Stimulated activated CD4-positive, alpha-beta T cell treated with anti-CD3 and anti-CD28 coated beads, Interleukin-4, amount 100 ng/mL, for 4 hours (primary cell): ENCODE results near the gene PSIP1.
A peak's percentile ranks its signal among the peaks of the same experiment; 100 is the strongest.
"Not testable (repeated sequence)": the region's sequence is repeated elsewhere in the genome, so short reads cannot be mapped to it uniquely, and the experiment has no call there.

ENCODE experiments used
- DNase-seq, 2 experiments: peaks; one replicate each; pipeline ENCODE4 v3.0.0-alpha.2; 2020

PSIP1 gene

DNA sequence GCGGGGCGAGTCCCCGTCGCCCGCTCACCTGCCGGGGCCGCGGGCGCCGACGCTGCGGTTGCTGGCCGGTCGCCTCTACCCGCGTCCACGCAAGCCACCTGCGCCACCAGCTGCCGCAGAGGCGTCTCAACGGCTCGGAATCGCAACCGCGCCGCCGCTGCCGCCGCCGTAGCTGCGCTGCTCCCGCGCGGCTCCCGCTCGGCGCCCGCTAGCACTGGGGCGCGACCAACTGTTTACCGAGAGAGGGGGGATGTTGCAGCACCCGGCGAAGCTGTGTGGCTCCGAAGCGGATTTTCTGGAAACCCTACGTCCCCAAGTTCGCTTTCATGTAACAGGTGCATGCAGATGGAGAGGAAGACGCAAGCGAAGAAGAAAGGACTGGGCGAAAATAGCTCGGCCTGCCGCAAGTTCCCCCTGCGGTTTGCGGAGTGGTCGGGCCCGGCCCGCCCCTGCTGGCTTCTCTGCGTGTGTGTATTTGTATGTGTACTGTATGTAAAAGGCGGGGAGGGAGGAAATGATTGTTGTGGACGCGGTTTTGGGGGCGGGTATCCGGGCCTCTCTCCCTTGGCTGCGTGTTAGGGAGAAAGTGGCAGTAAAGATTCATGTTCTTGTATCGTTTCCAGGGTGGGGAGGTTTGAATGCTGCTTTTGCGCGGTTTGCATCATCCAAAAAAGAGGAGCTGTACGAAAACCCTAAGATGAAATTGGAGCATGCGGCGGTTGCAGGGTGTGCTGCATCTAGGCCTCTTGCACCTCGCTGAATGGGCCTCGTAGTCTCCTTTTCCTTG is at the start of gene PSIP1:
TSS of gene PSIP1 (minus strand) at position 182 of the 787 bp plus-strand sequence. CDS start 782 bp downstream, outside the sequence.
- DNase-seq: peak; percentile 76

DNA sequence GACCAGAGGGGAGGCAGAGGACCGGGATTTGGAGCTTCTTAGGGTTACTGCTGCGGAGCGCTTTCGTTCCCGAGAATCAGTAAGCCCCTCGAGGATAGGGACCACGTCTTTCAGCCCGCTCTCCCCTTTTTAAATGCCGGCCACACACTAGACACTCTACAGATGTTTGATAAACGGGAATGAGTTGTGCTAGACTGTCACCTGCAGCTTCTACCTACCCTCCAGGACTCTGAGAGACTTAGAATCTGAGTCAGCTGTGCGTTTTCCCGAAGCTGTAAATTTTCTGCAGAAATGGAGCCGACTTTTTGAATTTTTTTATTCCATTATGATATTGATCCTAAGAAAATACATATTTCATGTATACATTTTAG is 42.7 kb upstream of the PSIP1 start:
- no peak for DNase-seq

DNA sequence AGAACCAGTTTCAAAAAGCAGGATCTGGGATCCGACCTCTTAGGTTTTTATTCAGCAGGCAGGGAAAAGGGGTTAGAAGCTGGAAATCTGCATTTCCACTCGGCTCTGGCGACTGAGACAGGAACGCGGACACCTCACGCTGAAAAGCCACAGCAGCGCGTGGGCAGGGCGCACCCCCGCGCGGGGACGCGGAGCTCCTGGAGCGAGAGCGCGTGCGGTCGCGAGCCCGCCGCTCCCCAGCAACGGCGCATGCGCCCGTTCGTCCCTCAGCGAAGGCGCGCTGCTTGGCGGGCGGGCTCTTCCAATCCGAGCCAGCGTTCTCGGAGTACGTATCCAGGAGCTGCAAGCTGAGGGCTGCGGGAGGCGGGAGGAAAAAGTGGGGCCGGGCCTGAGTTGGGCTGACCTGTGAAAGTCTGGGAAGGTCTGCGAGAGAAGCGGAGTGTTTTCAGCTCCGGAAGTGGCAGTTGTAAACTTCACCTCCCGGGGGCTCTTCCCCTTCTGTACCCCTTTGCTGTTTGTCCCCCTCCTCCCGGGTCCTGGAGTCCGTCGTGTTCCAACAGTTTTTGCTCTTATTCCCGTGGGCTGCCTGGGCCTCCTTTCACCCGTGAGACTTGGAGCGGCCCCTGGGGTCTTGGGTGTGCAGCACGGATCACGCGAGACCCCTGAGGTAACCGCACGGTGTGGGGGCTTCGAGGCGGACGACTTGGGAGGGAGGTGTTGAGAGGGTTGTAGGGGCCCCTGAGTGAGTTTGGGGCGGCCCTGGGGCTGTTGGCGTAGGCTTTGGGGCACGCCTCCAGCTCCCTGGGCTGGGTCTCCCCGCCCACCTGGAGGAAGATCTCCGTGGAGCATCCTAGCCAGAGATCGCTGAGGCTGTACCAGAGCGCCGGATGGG is 42.1 kb upstream of the PSIP1 start, which contains the start of gene CCDC171:
TSS of gene CCDC171 (plus strand) at position 408 of the 892 bp plus-strand sequence. CDS start 11,046 bp downstream, outside the sequence.
- peak; percentile 82 to 85 for DNase-seq

DNA sequence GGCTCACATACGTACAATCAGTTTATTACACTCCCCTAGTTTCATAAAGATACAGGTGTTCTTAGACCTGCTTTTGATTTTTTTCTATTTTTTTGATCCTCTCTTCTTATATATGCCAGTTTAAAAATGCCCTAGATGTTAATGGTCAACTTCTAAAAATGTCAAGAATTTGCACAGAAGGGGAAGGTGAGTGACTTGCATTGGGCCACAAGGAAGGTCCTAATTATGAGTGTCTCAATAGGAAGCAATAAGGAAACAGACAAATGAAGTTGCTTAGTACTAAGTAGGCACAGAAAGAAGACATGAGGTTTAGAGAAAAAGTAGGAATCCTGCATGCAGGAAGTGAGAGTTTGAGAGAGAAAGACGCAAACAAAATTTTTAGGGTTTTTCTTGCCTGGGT is 38.8 kb upstream of the PSIP1 start:
- DNase-seq: no peak

DNA sequence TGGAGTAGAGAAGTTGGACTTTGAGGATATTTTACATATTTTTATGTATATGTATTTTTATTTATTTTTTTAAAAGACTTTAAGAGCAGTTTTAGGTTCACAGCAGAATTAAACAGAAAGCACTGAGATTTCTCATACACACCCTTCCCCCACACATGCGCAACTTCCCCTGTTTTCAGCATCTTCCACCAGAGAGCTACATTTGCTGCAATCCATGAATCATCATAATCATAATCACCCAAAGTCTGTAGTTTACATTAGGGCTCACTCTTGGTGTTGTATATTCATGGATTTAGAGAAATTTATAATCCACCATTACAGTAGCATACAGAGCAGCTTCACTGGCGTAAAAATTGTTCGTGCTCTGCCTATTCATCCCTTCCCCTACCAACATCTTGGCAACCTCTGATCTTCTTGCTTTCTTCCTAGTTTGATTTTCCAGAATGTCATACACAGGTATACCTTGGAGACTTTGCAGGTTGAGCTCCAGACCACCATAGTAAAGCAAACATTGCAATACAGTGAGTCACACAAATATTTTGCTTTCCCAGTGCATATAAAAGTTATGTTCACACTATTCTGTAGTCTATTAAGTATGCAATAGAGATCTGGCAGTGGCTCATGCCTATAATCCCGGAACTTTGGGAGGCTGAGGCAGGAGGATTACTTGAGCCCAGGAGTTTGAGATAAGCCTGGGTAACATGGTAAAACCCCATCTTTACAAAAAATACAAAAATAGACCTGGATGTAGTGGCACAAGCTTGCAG is 32.5 kb upstream of the PSIP1 start:
- no peak for DNase-seq

DNA sequence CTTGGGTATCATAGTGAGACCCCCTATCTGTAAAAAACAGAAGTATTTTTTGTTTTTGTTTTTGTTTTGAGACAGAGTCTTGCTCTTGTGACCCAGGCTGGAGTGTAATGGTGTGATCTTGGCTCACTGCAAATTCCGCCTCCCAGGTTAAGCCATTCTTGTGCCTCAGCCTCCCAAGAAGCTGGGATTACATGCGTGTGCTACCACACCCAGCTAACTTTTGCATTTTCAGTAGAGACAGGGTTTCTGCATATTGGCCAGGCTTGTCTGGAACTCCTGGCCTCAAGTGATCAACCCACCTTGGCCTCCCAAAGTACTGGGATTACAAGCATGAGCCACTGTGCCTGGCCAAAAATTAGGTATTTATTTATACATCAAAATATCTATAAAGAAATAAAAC is 31.9 kb upstream of the PSIP1 start:
- no peak for DNase-seq

DNA sequence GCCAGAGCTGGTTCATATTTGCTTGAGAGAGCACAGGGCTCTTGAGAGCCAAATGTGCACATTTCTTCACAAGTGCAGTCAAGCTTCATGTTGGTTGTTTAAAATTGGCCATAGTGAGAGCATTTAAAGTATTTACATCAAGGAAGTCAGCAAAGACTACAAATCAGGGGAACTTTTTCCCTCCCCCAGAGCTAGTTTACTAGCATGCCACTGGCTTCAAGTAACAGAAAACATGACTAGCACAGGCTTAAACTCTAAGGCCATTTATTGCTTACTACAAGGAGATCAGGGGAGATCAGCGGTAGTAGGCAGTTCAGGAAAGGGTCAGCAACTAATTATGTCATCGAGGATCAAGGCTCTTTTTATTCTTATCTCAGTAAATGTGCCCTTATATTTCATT is 31.1 kb upstream of the PSIP1 start:
- DNase-seq: no peak

DNA sequence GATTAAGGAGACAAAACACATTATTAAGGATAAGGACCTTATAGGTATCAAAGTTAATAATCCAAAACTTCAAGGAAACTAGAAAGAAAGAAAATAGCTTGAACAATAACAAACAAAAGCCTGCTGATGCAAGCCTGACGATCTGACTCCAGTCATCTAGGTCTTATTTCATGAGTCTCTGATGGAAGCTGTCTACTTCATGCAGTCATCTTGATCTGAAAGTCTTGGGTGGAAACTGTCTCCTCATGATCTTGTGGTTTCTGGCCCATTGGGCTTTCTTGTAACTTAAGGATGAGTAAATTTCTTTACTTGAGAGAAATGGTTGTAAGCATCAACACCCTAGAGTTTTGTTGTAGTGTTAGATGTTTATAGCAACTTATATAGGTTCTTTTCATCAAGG is 20.6 kb upstream of the PSIP1 start:
- no peak for DNase-seq

DNA sequence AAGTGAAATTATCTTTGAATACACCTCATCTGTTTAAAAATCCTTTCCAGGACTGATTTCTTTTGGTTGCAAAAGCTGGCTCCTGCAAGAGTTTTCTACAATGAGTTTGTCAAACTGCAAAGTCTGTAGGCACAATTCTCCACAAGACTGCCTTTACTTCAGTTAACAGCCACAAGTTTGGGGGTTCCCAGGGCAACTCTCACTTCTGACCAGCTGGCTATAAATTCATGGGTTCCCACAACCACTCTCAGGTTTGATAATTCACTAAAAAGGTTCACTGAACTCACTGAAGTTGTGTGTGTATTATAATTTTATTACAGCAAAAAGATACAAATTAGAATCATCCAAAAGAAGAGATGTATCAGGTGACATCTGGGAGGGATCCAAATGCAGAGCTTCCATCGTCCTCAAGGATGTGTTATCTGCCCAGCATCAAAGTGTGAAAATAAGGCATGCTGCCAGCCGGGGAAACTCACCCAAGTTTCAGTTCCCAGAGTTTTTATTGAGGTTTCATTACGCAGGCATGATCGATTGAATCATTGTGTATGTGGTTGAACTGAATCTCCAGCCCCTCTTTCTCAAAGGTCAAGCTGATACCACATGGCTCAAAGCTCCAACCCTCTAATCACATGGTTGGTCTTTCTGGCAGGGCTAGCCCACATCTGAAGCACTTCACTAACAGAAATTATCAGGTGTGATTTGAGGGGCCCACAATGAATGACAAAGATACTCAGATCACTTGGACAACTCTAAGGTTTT is 19.0 kb upstream of the PSIP1 start:
- no peak for DNase-seq

DNA sequence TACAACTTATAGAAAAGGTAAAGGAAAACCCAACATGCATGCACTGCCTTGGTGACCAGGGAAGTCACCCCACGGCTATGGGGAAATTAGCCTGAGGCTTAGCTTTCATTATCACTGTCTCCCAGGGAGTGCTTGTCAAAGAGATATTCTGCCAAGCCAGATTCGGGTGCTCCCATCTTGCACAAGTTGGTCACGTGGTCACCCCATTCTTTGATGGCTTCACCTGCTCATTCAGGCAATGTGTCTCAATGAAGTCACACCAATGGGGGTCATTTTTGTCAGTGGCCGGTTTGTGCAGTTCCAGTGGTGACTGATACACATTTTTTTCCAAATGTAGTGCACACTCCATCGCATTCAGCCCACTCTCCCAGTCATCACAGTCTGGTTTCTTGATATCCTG is 16.3 kb upstream of the PSIP1 start:
- not testable (repeated sequence) for DNase-seq

DNA sequence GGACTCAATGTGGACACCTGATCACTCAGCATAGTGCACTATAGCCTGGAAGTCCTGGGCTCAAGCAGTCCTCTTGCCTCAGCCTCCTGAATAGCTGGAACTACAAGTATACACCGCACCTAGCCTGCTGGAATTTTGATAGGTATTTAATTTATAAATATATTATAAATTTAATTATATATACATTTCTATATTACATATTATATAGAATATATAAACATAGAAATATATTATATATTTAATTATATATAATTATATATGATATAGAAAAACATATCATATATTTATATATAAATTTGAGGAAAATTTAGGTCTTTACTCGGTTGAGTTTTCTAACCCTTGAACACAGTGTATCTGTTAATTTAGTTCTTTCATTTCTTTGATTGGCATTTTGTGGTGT is 15.2 kb upstream of the PSIP1 start:
- no peak for DNase-seq

DNA sequence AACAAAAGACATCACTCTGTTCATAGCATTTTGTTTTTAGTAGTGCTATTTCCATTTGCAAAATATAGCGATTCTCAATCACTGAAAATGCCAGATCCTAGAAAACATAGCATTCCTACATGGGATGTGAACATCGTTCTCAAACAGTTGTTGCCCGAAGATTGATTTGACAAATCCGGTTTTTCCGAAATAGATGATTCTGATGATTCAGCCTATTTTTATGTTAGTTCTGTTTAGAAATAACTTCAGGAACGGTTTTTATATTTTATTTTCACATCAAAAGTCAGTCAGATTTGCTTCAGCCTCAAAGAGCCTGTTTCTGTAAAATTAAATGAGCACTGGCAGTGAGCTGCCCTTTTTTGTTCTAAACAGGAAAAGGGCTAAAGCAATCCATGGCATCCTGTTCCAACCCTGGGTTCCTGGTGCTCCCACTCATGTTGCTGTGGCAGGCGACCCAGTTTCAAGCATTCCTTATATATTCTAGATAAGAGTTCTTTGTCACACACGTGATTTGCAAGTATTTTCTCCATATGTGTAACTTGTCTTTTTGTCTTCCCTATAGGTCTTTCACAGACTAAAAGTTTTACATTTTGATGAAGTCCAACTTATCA is 14.2 kb upstream of the PSIP1 start:
- DNase-seq: no peak

DNA sequence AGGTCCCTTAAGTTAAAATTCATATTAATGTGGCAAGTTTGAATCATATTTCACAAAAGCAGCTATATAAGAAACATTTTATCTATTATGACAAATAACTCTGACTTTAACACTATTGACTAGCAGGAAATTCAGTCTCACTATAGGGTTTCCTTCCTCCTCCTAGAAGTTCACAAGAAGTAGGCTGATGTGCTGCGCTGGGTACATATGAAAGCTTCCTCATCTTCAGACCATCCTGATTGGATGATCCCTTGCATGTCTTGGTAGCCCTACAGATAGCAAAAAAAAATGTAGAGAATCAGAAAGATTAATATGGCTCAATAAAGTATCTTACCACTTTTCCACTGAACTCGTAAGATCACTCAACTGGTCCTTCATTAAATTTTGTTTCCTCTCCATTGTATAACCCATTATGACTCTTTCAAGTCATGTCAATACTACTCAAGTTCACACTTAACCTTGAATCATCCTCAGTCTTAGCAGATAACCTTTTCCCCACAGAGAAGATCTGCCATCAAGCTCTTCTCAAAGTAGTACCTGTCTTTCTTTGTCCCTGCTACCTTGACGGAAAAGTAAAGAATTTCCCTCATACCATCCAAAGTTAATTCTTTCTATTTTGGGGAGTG is 11.5 kb upstream of the PSIP1 start:
- no peak for DNase-seq

DNA sequence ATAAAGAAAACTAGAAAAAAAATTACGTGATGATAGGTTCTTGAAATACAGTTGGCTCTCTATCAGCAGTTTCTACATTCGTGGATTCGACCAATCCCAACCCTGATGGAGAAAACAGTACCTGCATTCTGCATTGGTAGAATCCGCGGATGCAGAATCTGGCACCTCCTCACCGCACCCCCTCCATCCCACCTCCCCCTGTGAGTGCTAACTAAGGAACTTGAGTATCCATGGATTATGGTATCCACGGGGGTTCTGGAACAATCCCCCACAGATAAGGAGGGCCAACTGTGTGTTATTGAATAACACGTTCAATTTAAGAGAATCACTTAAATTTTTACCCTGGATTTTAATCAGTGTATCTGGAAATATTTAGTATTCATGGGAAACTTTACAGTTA is 10.5 kb upstream of the PSIP1 start:
- DNase-seq: no peak

DNA sequence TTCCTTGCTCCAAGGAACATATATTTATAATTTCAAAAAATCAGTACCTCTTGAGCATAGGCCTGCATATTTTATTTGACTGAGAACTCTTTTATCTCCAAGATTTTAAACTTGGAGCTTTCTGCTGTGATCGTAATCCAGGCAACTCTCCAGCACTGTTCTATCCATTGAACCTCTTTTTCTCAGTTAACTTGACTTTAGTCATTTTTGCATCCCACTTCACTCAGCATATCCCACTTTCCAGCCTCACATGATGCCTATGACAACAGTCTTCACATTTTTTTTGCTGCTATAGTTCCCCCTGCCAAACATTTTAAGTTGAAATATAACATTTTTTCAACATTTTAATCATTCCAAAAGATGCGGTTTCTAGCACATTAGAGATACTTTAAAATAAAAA is 9.1 kb upstream of the PSIP1 start:
- DNase-seq: no peak

DNA sequence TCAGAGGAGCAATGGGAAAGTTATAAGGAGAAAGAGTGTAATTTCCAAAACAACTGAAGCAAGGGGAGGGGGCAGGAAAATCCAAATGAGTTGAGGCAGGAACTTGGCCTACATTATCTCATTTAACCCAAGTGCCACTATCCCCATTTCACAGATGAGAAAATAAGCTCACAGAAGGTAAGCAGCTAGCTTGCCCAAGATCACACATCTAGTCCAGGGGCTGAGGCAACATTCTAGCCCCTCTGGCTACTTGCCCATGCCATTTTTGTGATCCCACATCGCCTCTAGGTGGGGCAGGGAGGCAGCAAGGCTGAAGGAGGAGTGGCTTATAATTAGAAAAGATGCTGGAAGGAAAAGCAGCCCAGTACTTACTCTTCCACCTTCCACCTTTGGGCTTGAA is 2.6 kb upstream of the PSIP1 start:
- no peak for DNase-seq

DNA sequence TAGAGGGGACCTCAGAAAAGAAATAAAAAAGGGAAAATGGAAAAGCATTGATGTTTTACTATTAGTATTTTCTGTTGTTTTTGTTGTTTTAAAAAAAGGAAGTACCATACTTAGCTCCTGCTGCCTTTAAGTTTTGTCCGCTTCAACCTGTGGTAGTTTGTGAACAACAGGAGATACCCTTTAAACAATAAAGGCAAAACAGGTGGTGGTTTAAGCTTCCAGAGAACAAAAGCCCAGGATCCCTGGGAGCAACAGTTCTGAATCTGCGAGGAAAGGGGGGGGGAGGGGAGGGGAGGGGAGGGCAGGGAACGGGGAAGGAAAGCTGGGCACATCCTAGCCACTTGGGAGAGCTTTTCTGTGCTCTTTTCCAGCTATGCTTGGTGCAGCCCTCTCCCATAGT is 2.1 kb upstream of the PSIP1 start:
- no peak for DNase-seq

DNA sequence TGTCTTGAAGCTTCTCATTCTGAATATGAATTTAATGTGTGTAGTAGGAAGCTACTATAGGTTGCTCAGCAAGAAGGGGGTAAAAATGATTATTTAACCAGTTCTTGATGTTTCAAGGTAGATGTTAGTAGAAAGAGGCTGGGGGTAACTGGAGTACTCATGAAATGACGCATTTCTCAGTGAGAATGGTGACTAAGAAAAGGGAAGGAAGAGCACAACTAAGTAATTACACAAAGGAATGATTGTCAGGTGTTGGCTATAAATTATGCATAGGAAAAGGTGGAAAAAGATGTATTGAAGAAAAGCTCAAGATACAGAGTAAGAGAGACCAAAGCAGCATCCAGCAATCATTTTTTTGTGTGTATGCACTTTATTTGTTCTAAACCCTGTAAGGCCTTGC is 1.4 kb upstream of the PSIP1 start:
- no peak for DNase-seq

DNA sequence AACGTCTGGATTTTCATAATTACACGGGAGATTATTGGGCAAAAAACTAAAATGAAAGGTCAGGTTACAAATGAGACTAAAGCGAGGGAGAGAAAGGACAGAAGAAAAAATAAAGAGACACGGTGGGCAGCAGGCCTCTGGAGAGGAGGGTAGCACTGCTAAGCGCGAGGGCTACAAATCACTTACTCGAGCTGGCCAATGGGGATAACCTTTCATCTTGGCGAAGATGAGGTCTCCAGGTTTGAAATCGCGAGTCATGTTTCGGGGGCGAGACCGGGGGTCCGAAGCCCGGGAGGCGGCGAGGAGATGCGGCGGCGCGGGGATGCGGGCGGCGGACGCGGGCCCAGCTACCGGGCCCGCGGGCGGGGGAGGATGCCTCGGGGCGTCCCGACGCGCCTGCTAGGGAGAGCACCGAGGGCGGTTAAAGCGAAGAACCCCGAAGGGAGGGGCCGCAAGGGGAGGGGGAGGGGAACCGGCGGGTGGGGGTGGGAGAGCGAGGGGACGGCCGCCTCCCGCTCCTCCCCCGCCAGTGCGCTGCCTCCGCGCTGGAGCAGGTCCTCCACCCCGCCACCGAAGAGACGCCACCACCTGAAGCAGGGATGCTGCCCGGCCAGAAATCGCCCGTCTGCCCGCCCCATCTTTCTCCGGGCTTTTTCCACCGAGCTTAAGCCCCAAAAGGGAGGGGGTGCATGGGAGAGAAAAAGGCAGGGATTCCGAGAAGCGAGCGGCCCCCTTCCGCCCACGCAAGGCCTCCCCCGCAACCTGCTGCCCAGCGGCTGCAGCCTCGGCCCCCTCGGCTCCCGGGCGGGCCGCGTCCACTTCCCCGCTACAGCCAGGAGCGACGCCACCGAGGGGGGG is 610 bp downstream of the PSIP1 start:
- DNase-seq: peak; percentile 62 to 65

DNA sequence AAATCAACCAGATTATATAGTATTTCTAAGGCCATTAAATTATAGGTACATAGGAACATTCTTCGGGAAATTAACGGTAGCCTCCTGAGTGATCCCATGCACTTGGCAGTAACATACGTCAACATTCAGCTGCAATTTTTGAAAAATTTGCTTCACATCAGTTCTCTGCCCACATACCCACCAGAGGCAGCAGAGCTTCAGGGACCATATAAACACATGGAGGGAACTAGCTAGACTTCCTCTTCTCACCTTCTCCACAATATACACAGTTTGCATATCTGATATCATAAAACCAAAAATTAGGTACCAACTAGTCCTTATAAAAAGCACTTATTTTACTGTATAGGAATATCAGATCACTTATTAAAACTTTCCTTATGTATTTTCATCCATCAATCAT is 4.8 kb downstream of the PSIP1 start:
- DNase-seq: no peak

DNA sequence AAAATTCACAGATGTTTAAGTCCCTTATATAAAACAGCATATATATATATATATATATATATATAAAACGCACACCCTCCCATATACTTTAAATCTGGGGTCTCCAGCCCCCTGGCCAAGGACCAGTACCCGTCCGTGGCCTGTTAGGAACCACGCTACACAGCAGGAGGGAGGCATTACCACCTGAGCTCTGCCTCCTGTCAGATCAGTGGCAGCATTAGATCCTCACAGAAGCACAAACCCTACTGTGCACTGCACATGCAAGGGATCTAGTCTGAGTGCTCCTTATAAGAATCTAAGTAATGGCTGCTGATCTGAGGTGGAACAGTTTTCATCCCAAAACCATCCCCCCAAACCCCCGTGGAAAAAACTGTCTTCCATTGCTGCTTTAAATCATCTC is 9.0 kb downstream of the PSIP1 start:
- no peak for DNase-seq
